ENCODE measurements around the gene AP5S1.

DNA sequence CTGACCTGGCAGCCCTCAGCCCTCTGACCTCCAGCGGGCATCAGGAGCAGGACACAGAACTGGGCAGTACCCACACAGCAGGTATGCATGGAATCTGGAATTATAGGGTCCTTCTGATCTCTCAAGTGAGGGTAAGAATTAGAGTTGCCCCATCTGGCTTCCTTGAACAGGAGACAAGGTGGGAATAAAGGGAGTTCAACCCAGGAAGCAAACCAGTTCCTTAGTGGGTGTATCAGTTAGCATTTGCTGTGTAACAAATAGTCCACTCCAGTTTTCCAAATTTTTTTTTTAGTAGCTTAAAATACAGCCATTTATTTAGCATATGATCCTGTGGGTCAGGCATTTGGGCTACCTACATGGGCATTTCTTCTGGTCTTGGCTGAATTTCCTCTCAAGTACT, 42.0 kb downstream of the AP5S1 start:
- no peak for TF ChIP-seq EZH2 (IDR thresholded peaks at IDR 0.05; ENCODE audit: low read length, missing control alignments)
- TF ChIP-seq, protein P1, sequence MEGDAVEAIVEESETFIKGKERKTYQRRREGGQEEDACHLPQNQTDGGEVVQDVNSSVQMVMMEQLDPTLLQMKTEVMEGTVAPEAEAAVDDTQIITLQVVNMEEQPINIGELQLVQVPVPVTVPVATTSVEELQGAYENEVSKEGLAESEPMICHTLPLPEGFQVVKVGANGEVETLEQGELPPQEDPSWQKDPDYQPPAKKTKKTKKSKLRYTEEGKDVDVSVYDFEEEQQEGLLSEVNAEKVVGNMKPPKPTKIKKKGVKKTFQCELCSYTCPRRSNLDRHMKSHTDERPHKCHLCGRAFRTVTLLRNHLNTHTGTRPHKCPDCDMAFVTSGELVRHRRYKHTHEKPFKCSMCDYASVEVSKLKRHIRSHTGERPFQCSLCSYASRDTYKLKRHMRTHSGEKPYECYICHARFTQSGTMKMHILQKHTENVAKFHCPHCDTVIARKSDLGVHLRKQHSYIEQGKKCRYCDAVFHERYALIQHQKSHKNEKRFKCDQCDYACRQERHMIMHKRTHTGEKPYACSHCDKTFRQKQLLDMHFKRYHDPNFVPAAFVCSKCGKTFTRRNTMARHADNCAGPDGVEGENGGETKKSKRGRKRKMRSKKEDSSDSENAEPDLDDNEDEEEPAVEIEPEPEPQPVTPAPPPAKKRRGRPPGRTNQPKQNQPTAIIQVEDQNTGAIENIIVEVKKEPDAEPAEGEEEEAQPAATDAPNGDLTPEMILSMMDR (conservative IDR thresholded peaks at IDR 0.05 in 1 of 2, IDR thresholded peaks at IDR 0.05 in 1 of 2; ENCODE audit: low read depth in 1 of 2, low read length in 2 of 2) = no peak

Data from fibroblast of lung (primary cell).